ENCODE results near the gene PDE7B. TPM values are rescaled to one million over a fixed set of nuclear protein-coding genes. Genes with fewer than 3 reads are reported as not detected.

Gene PDE7B
- total RNA-seq, 1 donor from 2014 or later: 16.0 TPM

GRCh38 chr6:135883536-135883935 lies 32.0 kb downstream of the PDE7B start:
- Mint-ChIP-seq H3K9me3 (peaks cover 9% of the 10 kb centered on the region), H3K4me3 (no peak overlapping the region), H3K4me1 (peaks cover 48% of the 10 kb centered on the region), H3K27me3 (no peaks in the 10 kb centered on the region), H3K27ac (no peak overlapping the region), H3K36me3 (ENCODE audit: low read depth) (peaks cover 20% of the 10 kb centered on the region)
- DNase-seq: no peak
- intact Hi-C loops (cut with micrococcal nuclease): loop anchor here (5.0 kb wide), 1 partner anchor 34 kb away; no protein-coding TSS in a partner anchor

GRCh38 chr6:135884136-135884535 lies 32.6 kb downstream of the PDE7B start:
- peaks cover 48% of the 10 kb centered on the region for H3K4me1 Mint-ChIP-seq
- DNase-seq: no peak
- H3K9me3 Mint-ChIP-seq: peaks cover 9% of the 10 kb centered on the region
- H3K36me3 Mint-ChIP-seq (ENCODE audit: low read depth): peaks cover 20% of the 10 kb centered on the region
- H3K4me3 Mint-ChIP-seq: no peak overlapping the region
- intact Hi-C loops (cut with micrococcal nuclease): loop anchor here (5.0 kb wide), 1 partner anchor 33 kb away; no protein-coding TSS in a partner anchor
- H3K27me3 Mint-ChIP-seq: no peaks in the 10 kb centered on the region
- H3K27ac Mint-ChIP-seq: no peak overlapping the region

DNA sequence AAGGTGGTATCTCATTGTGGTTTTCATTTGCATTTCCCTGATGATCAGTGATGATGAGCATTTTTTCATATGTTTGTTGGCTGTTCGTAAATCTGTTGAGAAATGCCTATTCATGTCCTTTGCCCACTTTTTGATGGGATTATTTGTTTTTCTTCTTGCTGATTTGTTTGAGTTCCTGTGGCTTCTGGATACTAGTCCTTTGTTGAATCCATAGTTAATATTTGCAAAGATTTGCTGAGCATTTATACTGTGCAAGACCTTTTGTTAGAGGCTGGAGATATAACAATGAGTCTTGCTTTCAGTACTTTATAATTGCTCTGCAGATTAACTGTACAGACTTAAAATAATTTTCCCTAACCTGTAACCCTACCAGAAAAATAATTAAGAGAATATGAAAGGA lies 35.6 kb downstream of the PDE7B start:
- intact Hi-C loops (cut with micrococcal nuclease): no loop called here
- H3K9me3 Mint-ChIP-seq: peaks cover 9% of the 10 kb centered on the region
- H3K36me3 Mint-ChIP-seq (ENCODE audit: low read depth): peaks cover 21% of the 10 kb centered on the region
- no peak overlapping the region for H3K27ac Mint-ChIP-seq
- no peak overlapping the region for H3K4me3 Mint-ChIP-seq
- DNase-seq: no peak
- no peaks in the 10 kb centered on the region for H3K27me3 Mint-ChIP-seq
- H3K4me1 Mint-ChIP-seq: peaks cover 22% of the 10 kb centered on the region

DNA sequence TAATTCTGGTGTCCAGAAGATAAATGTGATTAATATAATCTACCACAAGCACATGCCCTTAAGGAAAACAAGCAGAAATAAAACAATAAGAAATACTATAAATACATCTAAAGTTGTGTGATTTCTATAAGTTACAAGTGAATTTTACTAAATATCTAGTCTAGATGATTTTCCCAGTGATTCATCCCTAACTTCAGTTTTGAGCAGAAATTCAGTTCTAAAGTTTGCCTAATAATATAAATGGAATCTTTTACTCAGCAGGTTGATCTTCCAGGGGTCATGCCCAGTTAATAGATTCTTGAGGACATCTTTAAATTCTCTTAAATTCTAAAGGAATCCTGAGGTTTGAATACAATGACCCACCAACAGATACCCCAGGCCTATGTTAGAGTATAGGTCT lies 37.3 kb downstream of the PDE7B start:
- H3K36me3 Mint-ChIP-seq (ENCODE audit: low read depth): peaks cover 24% of the 10 kb centered on the region
- no peaks in the 10 kb centered on the region for H3K27me3 Mint-ChIP-seq
- peaks cover 12% of the 10 kb centered on the region for H3K4me1 Mint-ChIP-seq
- no peaks in the 10 kb centered on the region for H3K9me3 Mint-ChIP-seq
- intact Hi-C loops (cut with micrococcal nuclease): no loop called here
- H3K4me3 Mint-ChIP-seq: no peak overlapping the region
- H3K27ac Mint-ChIP-seq: no peak overlapping the region
- DNase-seq: no peak

- Mint-ChIP-seq H3K36me3 (ENCODE audit: low read depth) (peaks cover 24% of the 10 kb centered on the region), H3K9me3 (peaks cover 2% of the 10 kb centered on the region), H3K4me3 (no peak overlapping the region), H3K4me1 (peaks cover 5% of the 10 kb centered on the region), H3K27me3 (no peaks in the 10 kb centered on the region), H3K27ac (no peak overlapping the region)
- DNase-seq: no peak
- intact Hi-C loops (cut with micrococcal nuclease): no loop called here
These were observed 39.4 kb downstream of the PDE7B start for GRCh38 chr6:135890876-135891275.

DNA sequence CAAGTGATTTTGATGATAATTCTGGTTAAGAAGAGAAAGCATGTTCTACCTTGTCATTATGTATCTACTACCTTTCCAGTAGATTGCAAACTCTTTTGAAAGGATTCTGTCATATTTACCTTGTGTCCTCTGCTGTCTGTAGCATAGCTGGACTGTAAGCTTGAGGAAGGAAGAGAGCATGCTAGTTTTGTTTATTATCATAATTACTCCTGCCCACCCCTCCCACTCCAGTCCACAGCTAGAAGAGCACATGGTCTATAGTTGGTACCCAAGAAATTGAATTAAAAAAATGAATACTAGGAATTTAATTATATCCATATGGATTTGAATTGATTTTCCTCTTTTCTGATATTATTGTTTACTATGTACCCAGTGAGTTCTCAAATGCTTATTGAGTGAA lies 40.2 kb downstream of the PDE7B start:
- intact Hi-C loops (cut with micrococcal nuclease): no loop called here
- H3K27me3 Mint-ChIP-seq: no peaks in the 10 kb centered on the region
- H3K27ac Mint-ChIP-seq: no peak overlapping the region
- no peak for DNase-seq
- H3K36me3 Mint-ChIP-seq (ENCODE audit: low read depth): peaks cover 29% of the 10 kb centered on the region
- H3K4me1 Mint-ChIP-seq: peaks cover 11% of the 10 kb centered on the region
- H3K4me3 Mint-ChIP-seq: no peak overlapping the region
- H3K9me3 Mint-ChIP-seq: peaks cover 6% of the 10 kb centered on the region

DNA sequence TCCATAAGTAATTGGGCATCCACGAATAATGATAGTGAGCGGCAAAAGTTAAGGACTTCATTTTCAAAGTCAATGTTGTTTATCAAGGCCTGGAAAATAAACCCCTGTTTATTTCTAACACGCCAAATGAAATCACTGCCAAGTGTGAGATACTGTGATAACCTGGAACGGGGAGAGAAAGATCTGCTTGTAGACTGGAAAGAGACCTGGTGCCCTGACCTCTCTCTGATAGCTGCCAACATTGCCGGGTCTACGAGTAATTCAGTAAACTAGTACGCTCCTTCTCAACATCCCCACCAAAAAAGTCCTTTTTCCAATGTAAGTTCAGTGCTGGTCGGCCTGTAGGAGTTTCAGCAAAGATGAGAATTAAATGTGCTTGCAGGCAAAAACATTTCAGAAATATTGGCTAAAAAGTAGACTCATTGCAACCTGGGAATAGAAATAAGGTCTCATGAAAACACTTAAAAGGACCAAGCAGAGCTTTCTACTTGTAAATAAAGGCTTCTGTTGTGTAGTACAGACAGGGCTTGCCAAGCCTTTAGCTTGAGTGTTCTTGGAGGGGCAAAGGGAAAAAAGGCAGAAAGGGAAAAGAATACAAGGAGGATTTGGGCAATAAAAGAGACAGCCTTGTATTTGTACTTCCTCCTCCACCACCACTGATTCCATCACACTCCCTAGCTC lies 43.9 kb downstream of the PDE7B start:
- peaks cover 37% of the 10 kb centered on the region for H3K36me3 Mint-ChIP-seq (ENCODE audit: low read depth)
- H3K9me3 Mint-ChIP-seq: peaks cover 10% of the 10 kb centered on the region
- no peaks in the 10 kb centered on the region for H3K27me3 Mint-ChIP-seq
- H3K27ac Mint-ChIP-seq: no peak overlapping the region
- peaks cover 24% of the 10 kb centered on the region for H3K4me1 Mint-ChIP-seq
- no peak for DNase-seq
- no peak overlapping the region for H3K4me3 Mint-ChIP-seq
- intact Hi-C loops (cut with micrococcal nuclease): no loop called here

DNA sequence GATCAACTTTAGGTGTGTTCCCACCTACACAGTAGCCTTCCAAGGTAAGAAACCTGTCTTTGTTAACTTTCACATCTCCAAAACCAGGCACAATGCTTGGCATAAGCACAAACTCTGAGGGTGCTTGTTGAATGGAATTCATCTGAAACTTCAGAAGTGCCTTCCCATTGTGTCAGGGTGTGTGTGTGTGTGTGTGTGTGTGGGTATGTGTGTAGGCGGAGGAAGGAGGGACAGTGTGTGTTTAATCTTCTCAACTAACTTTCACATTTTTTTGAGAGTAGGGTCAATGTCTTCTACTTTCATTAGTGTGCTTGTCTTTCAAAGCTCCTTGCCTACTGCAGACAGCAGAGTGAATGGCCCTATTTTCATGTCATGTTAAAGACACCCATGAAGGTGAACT lies 45.6 kb downstream of the PDE7B start:
- DNase-seq: no peak
- H3K27ac Mint-ChIP-seq: peak overlapping the region; percentile 66
- H3K9me3 Mint-ChIP-seq: peaks cover 10% of the 10 kb centered on the region
- H3K27me3 Mint-ChIP-seq: no peaks in the 10 kb centered on the region
- peaks cover 36% of the 10 kb centered on the region for H3K36me3 Mint-ChIP-seq (ENCODE audit: low read depth)
- H3K4me1 Mint-ChIP-seq: peaks cover 34% of the 10 kb centered on the region
- peak overlapping the region; percentile 49 for H3K4me3 Mint-ChIP-seq
- intact Hi-C loops (cut with micrococcal nuclease): no loop called here

GRCh38 chr6:135901774-135902524 lies 50.4 kb downstream of the PDE7B start:
- Mint-ChIP-seq H3K27ac (peak overlapping the region; percentile 84), H3K27me3 (no peaks in the 10 kb centered on the region), H3K4me3 (peak overlapping the region; percentile 66), H3K36me3 (ENCODE audit: low read depth) (peaks cover 17% of the 10 kb centered on the region), H3K4me1 (peaks cover 49% of the 10 kb centered on the region), H3K9me3 (peaks cover 1% of the 10 kb centered on the region)
- intact Hi-C loops (cut with micrococcal nuclease): loop anchor here (2.0 kb wide), 3 partner anchors 21 to 365 kb away; no protein-coding TSS in a partner anchor
- DNase-seq: peak; percentile 65

DNA sequence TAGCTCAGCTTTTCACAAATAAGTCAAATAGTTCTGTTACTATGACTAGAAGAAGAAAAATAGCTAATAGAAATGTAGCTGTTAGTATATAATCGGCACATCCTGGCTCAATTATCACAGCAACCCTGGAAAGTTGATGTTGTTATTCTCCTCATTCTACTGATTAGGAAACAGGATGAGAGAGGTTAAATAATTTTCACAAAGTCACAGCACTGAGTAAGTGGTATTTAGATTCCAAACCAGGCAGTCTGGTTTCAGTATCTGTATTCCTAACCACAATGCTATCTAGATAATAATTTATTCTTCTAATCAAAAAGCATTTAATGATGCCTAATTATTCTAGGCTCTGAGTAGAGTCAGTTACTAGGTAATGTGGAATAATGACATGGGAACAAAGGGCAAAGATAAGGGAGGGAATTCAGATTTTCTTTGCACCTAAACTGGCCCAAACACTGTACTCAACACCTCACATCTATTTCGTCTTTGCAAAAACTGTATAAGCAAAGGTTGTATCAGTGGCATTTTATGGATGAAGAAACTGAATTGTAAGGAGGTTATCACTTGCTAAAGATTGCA lies 51.3 kb downstream of the PDE7B start:
- H3K4me3 Mint-ChIP-seq: peak overlapping the region; percentile 28
- no peaks in the 10 kb centered on the region for H3K9me3 Mint-ChIP-seq
- peaks cover 13% of the 10 kb centered on the region for H3K36me3 Mint-ChIP-seq (ENCODE audit: low read depth)
- intact Hi-C loops (cut with micrococcal nuclease): loop anchor here (2.0 kb wide), 3 partner anchors 22 to 366 kb away; no protein-coding TSS in a partner anchor
- peak overlapping the region; percentile 20 for H3K27ac Mint-ChIP-seq
- DNase-seq: no peak
- H3K27me3 Mint-ChIP-seq: no peaks in the 10 kb centered on the region
- peaks cover 44% of the 10 kb centered on the region for H3K4me1 Mint-ChIP-seq

DNA sequence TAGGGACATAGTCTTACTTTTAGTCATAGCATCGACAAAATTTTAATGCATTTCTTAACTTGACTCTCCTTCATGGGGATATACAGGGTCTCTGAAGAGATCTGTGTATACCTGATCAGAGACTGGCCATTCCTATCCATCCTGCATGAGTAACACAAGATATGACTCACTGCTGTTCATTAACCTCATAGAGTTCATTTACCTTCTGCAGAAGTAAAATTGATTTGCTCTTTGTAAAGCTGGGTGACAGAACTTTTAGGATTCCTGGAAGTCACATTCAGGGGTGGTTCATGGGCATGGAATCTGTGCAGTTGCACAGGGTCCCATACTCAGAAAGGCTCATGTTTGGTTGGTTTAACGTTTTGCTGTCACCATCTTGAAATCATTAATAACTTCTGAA lies 53.2 kb downstream of the PDE7B start:
- H3K4me3 Mint-ChIP-seq: no peak overlapping the region
- no peaks in the 10 kb centered on the region for H3K9me3 Mint-ChIP-seq
- peaks cover 44% of the 10 kb centered on the region for H3K4me1 Mint-ChIP-seq
- peaks cover 13% of the 10 kb centered on the region for H3K36me3 Mint-ChIP-seq (ENCODE audit: low read depth)
- DNase-seq: no peak
- intact Hi-C loops (cut with micrococcal nuclease): no loop called here
- no peaks in the 10 kb centered on the region for H3K27me3 Mint-ChIP-seq
- no peak overlapping the region for H3K27ac Mint-ChIP-seq

- Mint-ChIP-seq H3K27ac (no peak overlapping the region), H3K36me3 (ENCODE audit: low read depth) (peaks cover 21% of the 10 kb centered on the region), H3K4me3 (no peak overlapping the region), H3K9me3 (no peaks in the 10 kb centered on the region), H3K27me3 (no peaks in the 10 kb centered on the region), H3K4me1 (peaks cover 48% of the 10 kb centered on the region)
- intact Hi-C loops (cut with micrococcal nuclease): no loop called here
- DNase-seq: no peak
These were observed 54.3 kb downstream of the PDE7B start for GRCh38 chr6:135905604-135906300.

GRCh38 chr6:135906542-135906941 lies 55.0 kb downstream of the PDE7B start:
- intact Hi-C loops (cut with micrococcal nuclease): no loop called here
- no peaks in the 10 kb centered on the region for H3K27me3 Mint-ChIP-seq
- H3K36me3 Mint-ChIP-seq (ENCODE audit: low read depth): peaks cover 23% of the 10 kb centered on the region

More at GRCh38 chr6:135906542-135906941, 55.0 kb downstream of the PDE7B start:
- Mint-ChIP-seq H3K27ac (no peak overlapping the region), H3K9me3 (no peaks in the 10 kb centered on the region), H3K4me1 (peaks cover 47% of the 10 kb centered on the region), H3K4me3 (no peak overlapping the region)
- no peak for DNase-seq
